ENCODE data around the gene GCHFR.
A peak's percentile ranks its signal among the peaks of the same experiment; 100 is the strongest.

The GCHFR gene

GRCh38 chr15:40762919-40763800, 708 bp upstream of the GCHFR start (continued):
- TF ChIP-seq PRDM10 (tag by site-specific recombination; IDR thresholded peaks at IDR 0.05) (peak; percentile 59; the same call in 1 of the 2 replicates), ZNF561 (tag by site-specific recombination; IDR thresholded peaks at IDR 0.05; ENCODE audit: borderline replicate concordance) (peak; percentile 82), ZBTB1 (tag by site-specific recombination; IDR thresholded peaks at IDR 0.05) (no peak), ZNF529 (tag by site-specific recombination; IDR thresholded peaks at IDR 0.05; ENCODE audit: insufficient replicate concordance) (no peak), ZNF610 (tag by site-specific recombination; IDR thresholded peaks at IDR 0.05; ENCODE audit: borderline replicate concordance) (0 out of 2 replicates have a peak, but pooled peaks have one; percentile 15), ZNF660 (tag by site-specific recombination; IDR thresholded peaks at IDR 0.05) (peak; percentile 98), ZNF398 (tag by site-specific recombination; IDR thresholded peaks at IDR 0.05) (peak; percentile 85), SP2 (tag by site-specific recombination; IDR thresholded peaks at IDR 0.05) (peak; percentile 65), IKZF3 (tag by site-specific recombination; IDR thresholded peaks at IDR 0.05) (peak; percentile 84), ZEB2 (tag by site-specific recombination; IDR thresholded peaks at IDR 0.05) (peak; percentile 64; the same call in 1 of the 2 replicates), ZNF626 (tag by site-specific recombination; IDR thresholded peaks at IDR 0.05) (no peak), ZNF677 (tag by site-specific recombination; IDR thresholded peaks at IDR 0.05) (peak; percentile 63; the same call in 1 of the 2 replicates), ZNF335 (tag by site-specific recombination; conservative IDR thresholded peaks at IDR 0.05) (peak; percentile 70), ZBTB8A (tag by site-specific recombination; IDR thresholded peaks at IDR 0.05) (peak; percentile 48), KLF1 (tag by site-specific recombination; IDR thresholded peaks at IDR 0.05) (peak; percentile 15; the same call in 1 of the 2 replicates), ZBTB7A (tag by site-specific recombination; IDR thresholded peaks at IDR 0.05; ENCODE audit: low read depth) (no peak), SP7 (tag by site-specific recombination; IDR thresholded peaks at IDR 0.05) (peak; percentile 56; the same call in 1 of the 2 replicates), GLIS1 (tag by site-specific recombination; IDR thresholded peaks at IDR 0.05) (peak; percentile 97), MZF1 (tag by site-specific recombination; IDR thresholded peaks at IDR 0.05; ENCODE audit: borderline replicate concordance) (peak; percentile 70), GLI4 (tag by site-specific recombination; IDR thresholded peaks at IDR 0.05) (peak; percentile 75; the same call in 1 of the 2 replicates), YY2 (tag by site-specific recombination; IDR thresholded peaks at IDR 0.05) (no peak), WT1 (tag by site-specific recombination; IDR thresholded peaks at IDR 0.05) (peak; percentile 46; the same call in 1 of the 2 replicates), MYNN (tag by site-specific recombination; IDR thresholded peaks at IDR 0.05; ENCODE audit: borderline replicate concordance) (no peak), ZNF274 (IDR thresholded peaks at IDR 0.05; ENCODE audit: low read length) (no peak), ZNF274 (tag by site-specific recombination; IDR thresholded peaks at IDR 0.05; ENCODE audit: borderline replicate concordance) (no peak), ZNF776 (tag by site-specific recombination; IDR thresholded peaks at IDR 0.05; ENCODE audit: borderline replicate concordance) (no peak), SP3 (tag by site-specific recombination; IDR thresholded peaks at IDR 0.05) (no peak; the same call in 1 of the 2 replicates), ZNF114 (tag by site-specific recombination; IDR thresholded peaks at IDR 0.05) (no peak), ZNF768 (tag by site-specific recombination; IDR thresholded peaks at IDR 0.05) (peak; percentile 63; the same call in 1 of the 2 replicates), ZNF19 (tag by site-specific recombination; IDR thresholded peaks at IDR 0.05; ENCODE audit: low read depth) (no peak), PATZ1 (tag by site-specific recombination; IDR thresholded peaks at IDR 0.05) (no peak)

All from HEK293 (cell line).